Hepatocyte (in vitro differentiated cells): ENCODE results near the gene CAV1.

Experiments used
- EZH2 ChIP-seq: fragments of 200-600 bp; sonication (generic); IDR thresholded peaks from 2 replicates; pipeline ENCODE4 v1.6.1; 2016; ENCODE audit warnings: antibody characterized with exemption, mild to moderate bottlenecking, borderline replicate concordance
- EZH2phosphoT487 ChIP-seq: fragments of 200-600 bp; sonication (generic); IDR thresholded peaks from one replicate; pipeline ENCODE4 v1.6.1; 2018; ENCODE audit warnings: antibody characterized with exemption, mild to moderate bottlenecking, low read depth, moderate library complexity; ENCODE audit not compliant: unreplicated experiment, severe bottlenecking
- TF ChIP-seq, protein P1 (sequence below): fragments of 200-600 bp; sonication (generic); IDR thresholded peaks from 2 replicates; pipeline ENCODE4 v1.5.1; 2016; ENCODE audit warnings: antibody characterized with exemption, mild to moderate bottlenecking; ENCODE audit not compliant: poor library complexity

DNA sequence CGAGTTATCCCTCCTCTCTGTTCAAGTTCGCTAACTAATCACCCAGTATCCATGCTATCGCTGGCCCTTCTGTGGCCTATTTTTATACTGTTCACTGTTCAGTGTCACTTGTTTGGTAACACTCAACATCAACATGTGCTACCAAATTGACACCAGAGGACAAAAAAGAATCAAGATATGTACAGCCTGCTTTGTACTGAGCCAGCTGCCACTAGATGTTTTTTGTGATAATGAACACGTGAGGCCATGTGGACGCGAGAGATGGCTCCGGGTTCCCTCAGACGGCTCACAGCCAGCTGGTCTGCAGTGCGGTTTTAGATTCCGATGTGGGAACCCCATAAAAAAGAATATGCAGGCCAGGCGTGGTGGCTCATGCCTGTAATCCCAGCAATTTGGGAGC lies 21.2 kb downstream of the CAV1 start:
- TF ChIP-seq, protein P1, sequence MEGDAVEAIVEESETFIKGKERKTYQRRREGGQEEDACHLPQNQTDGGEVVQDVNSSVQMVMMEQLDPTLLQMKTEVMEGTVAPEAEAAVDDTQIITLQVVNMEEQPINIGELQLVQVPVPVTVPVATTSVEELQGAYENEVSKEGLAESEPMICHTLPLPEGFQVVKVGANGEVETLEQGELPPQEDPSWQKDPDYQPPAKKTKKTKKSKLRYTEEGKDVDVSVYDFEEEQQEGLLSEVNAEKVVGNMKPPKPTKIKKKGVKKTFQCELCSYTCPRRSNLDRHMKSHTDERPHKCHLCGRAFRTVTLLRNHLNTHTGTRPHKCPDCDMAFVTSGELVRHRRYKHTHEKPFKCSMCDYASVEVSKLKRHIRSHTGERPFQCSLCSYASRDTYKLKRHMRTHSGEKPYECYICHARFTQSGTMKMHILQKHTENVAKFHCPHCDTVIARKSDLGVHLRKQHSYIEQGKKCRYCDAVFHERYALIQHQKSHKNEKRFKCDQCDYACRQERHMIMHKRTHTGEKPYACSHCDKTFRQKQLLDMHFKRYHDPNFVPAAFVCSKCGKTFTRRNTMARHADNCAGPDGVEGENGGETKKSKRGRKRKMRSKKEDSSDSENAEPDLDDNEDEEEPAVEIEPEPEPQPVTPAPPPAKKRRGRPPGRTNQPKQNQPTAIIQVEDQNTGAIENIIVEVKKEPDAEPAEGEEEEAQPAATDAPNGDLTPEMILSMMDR: no peak
- TF ChIP-seq EZH2: no peak
- no peak for TF ChIP-seq EZH2phosphoT487
